MM.1S (cell line): ENCODE data around the gene PRSS38.

Experiments used
- DNase-seq: peaks from one replicate; pipeline ENCODE4 v3.0.0-alpha.2; 2015
- H2AFZ ChIP-seq: fragments of 300-600 bp; sonication (generic); 2 replicates; pipeline ENCODE4 v1.6.0; 2016; ENCODE audit warnings: antibody characterized with exemption, low read length
- H3F3A ChIP-seq: fragments of 300-600 bp; sonication (generic); 2 replicates; pipeline ENCODE4 v1.6.1; 2016; ENCODE audit warnings: mild to moderate bottlenecking, antibody characterized with exemption, low read length, moderate library complexity, mixed read lengths; ENCODE audit not compliant: insufficient read depth
- H3K27ac ChIP-seq: fragments of 300-600 bp; sonication (generic); 2 replicates; pipeline ENCODE4 v1.5.1; 2016; ENCODE audit warnings: mild to moderate bottlenecking, low read length
- H3K27me3 ChIP-seq: fragments of 300-600 bp; sonication (generic); replicated peaks from 2 replicates; pipeline ENCODE4 v1.6.0; 2016; ENCODE audit warnings: low read length; ENCODE audit not compliant: insufficient read depth
- H3K36me3 ChIP-seq: fragments of 300-600 bp; sonication (generic); replicated peaks from 2 replicates; pipeline ENCODE4 v1.6.1; 2016; ENCODE audit warnings: mild to moderate bottlenecking, low read length, mixed read lengths; ENCODE audit not compliant: insufficient read depth
- H3K4me1 ChIP-seq: fragments of 300-600 bp; sonication (generic); 2 replicates; pipeline ENCODE4 v1.6.1; 2016; ENCODE audit warnings: low read length, mixed read lengths
- H3K4me2 ChIP-seq: fragments of 300-600 bp; sonication (generic); 2 replicates; pipeline ENCODE4 v1.6.0; 2016; ENCODE audit warnings: low read depth, low read length
- H3K4me3 ChIP-seq: fragments of 300-600 bp; sonication (generic); 2 replicates; pipeline ENCODE4 v1.5.1; 2016; ENCODE audit warnings: low read length, mixed read lengths
- H3K79me2 ChIP-seq: fragments of 300-600 bp; sonication (generic); 2 replicates; pipeline ENCODE4 v1.6.1; 2016; ENCODE audit warnings: mixed run types, low read length, mixed read lengths
- H3K9ac ChIP-seq: fragments of 300-600 bp; sonication (generic); 2 replicates; pipeline ENCODE4 v1.6.1; 2016; ENCODE audit warnings: low read length, mixed read lengths
- H3K9me2 ChIP-seq: fragments of 300-600 bp; sonication (generic); replicated peaks from 2 replicates; pipeline ENCODE4 v1.6.1; 2016; ENCODE audit warnings: mild to moderate bottlenecking, low read length, mixed read lengths; ENCODE audit not compliant: insufficient read depth
- H3K9me3 ChIP-seq: fragments of 300-600 bp; sonication (generic); replicated peaks from 2 replicates; pipeline ENCODE4 v1.6.1; 2016; ENCODE audit warnings: mild to moderate bottlenecking, low read length, mixed read lengths; ENCODE audit not compliant: insufficient read depth
- H4K20me1 ChIP-seq: fragments of 300-600 bp; sonication (generic); 2 replicates; pipeline ENCODE4 v1.6.1; 2016; ENCODE audit warnings: mild to moderate bottlenecking, low read length, moderate library complexity, mixed read lengths; ENCODE audit not compliant: insufficient read depth
- CTCF ChIP-seq: fragments of 300-600 bp; sonication (generic); IDR thresholded peaks from 2 replicates; pipeline ENCODE4 v1.5.1; 2016; ENCODE audit warnings: antibody characterized with exemption, low read length, mixed read lengths
- EZH2 ChIP-seq: fragments of 300-600 bp; sonication (generic); optimal IDR thresholded peaks from 2 replicates; pipeline ENCODE3; 2017; ENCODE audit warnings: low read depth, mild to moderate bottlenecking, antibody characterized with exemption, low read length, mixed read lengths
- EZH2phosphoT487 ChIP-seq: fragments of 300-600 bp; sonication (generic); IDR thresholded peaks from 2 replicates; pipeline ENCODE4 v1.6.1; 2018; ENCODE audit warnings: antibody characterized with exemption, low read length

The PRSS38 gene

GRCh38 chr1:227774051-227774731 lies 41.3 kb upstream of the PRSS38 start:
- DNase-seq: no peak
- H3K4me3 ChIP-seq: no peak overlapping the region
- H3K27me3 ChIP-seq: no peaks in the 10 kb centered on the region
- TF ChIP-seq CTCF (no peak), EZH2phosphoT487 (no peak), EZH2 (no peak)
- no peaks in the 10 kb centered on the region for H3K9me3 ChIP-seq
- H3K4me2 ChIP-seq: no peak overlapping the region
- H3K9ac ChIP-seq: no peak overlapping the region
- H3K4me1 ChIP-seq: no peaks in the 10 kb centered on the region
- no peaks in the 10 kb centered on the region for H3F3A ChIP-seq
- no peaks in the 10 kb centered on the region for H3K79me2 ChIP-seq
- no peaks in the 10 kb centered on the region for H3K36me3 ChIP-seq
- H3K9me2 ChIP-seq: no peaks in the 10 kb centered on the region
- H3K27ac ChIP-seq: no peak overlapping the region
- no peaks in the 10 kb centered on the region for H4K20me1 ChIP-seq
- no peak overlapping the region for H2AFZ ChIP-seq

- no peaks in the 10 kb centered on the region for H4K20me1 ChIP-seq
- no peak for TF ChIP-seq EZH2
- TF ChIP-seq EZH2phosphoT487: no peak
- TF ChIP-seq CTCF: no peak
- H3F3A ChIP-seq: no peaks in the 10 kb centered on the region
- H3K9me3 ChIP-seq: no peaks in the 10 kb centered on the region
- H3K4me2 ChIP-seq: no peak overlapping the region
- no peaks in the 10 kb centered on the region for H3K36me3 ChIP-seq
- no peak overlapping the region for H3K9ac ChIP-seq
- no peak overlapping the region for H2AFZ ChIP-seq
- no peak overlapping the region for H3K4me3 ChIP-seq
- DNase-seq: no peak
- no peaks in the 10 kb centered on the region for H3K79me2 ChIP-seq
- no peaks in the 10 kb centered on the region for H3K9me2 ChIP-seq
- H3K27me3 ChIP-seq: no peaks in the 10 kb centered on the region
- no peaks in the 10 kb centered on the region for H3K4me1 ChIP-seq
- H3K27ac ChIP-seq: no peak overlapping the region
These were observed 40.4 kb upstream of the PRSS38 start for GRCh38 chr1:227774821-227775661.

GRCh38 chr1:227775841-227776240 lies 39.6 kb upstream of the PRSS38 start:
- Histone ChIP-seq H3K27ac (no peak overlapping the region), H3K27me3 (no peaks in the 10 kb centered on the region), H3K4me1 (no peaks in the 10 kb centered on the region), H3K4me2 (no peak overlapping the region), H2AFZ (no peak overlapping the region), H3F3A (no peaks in the 10 kb centered on the region), H3K9me3 (no peaks in the 10 kb centered on the region), H3K9me2 (no peaks in the 10 kb centered on the region), H3K79me2 (no peaks in the 10 kb centered on the region), H4K20me1 (no peaks in the 10 kb centered on the region), H3K9ac (no peak overlapping the region), H3K4me3 (no peak overlapping the region), H3K36me3 (no peaks in the 10 kb centered on the region)
- no peak for DNase-seq
- TF ChIP-seq EZH2phosphoT487: no peak
- no peak for TF ChIP-seq CTCF
- TF ChIP-seq EZH2: no peak
